Lung microvascular endothelial cell (primary cell): Measurements from ENCODE around the gene ATP8A2. TPM values are rescaled to one million over a fixed set of nuclear protein-coding genes. Genes with fewer than 3 reads are reported as not detected.
"Not testable (repeated sequence)": the region's sequence is repeated elsewhere in the genome, so short reads cannot be mapped to it uniquely, and the experiment has no call there.

Experiments
- DNase-seq, 2 donors: peaks; one replicate each; pipeline versions ENCODE4 v3.0.0 to v3.0.0-alpha.2; 2010; ENCODE audit warnings: low read depth in 2 of 2
- total RNA-seq: library from RNA; depleted of rRNA; stranded (reverse); fragments of >200 nt; gene quantifications from 2 replicates; pipeline ENCODE4 v1.2.1, GENCODE V29; 2014

The ATP8A2 gene
- total RNA-seq, 1 donor from 2014 or later = under 0.01 TPM

DNA sequence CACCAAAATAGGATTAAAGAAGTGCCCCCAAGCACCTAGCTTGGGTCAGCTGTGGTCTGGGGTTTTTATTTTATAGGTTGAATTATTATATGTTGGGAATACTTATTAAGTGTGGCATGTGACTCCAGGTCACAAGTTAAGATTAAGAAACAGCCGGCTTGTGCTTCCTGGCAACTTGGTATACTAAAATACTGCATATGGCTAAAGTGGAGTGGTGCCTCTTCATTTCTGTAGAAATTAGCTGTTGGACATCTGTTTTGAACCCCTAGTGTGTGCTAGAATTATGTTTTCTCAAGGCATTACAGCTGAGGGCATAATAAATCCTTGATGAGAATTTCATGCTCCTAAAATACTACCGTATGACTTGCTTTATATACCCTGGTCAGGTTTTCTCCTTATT is 393.5 kb downstream of the ATP8A2 start:
- DNase-seq = no peak

GRCh38 chr13:25766576-25766975 is 394.8 kb downstream of the ATP8A2 start:
- no peak for DNase-seq

DNA sequence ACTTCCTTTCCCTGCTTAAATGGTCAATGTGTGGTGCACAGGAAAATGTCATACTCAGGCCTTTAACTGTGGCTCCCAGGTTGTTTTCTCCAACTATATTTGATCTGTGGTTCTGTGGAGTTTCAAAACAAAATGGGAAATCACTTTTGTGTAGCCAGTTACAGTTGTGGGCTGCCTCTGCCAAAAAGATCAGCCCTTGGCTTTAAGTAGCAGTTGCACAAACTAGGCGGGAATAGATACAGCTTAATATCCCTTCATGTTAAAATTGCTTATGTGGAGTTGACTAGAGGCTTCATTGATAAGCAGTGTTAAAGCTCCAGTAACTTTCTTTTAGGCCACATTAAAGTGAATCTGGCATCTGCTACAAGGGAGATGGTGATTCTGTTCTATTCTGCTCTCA is 395.2 kb downstream of the ATP8A2 start:
- DNase-seq = no peak

- DNase-seq = no peak
These were observed 396.6 kb downstream of the ATP8A2 start for GRCh38 chr13:25768376-25768775.

- DNase-seq = no peak
These were observed 397.1 kb downstream of the ATP8A2 start for GRCh38 chr13:25768838-25769237.

DNA sequence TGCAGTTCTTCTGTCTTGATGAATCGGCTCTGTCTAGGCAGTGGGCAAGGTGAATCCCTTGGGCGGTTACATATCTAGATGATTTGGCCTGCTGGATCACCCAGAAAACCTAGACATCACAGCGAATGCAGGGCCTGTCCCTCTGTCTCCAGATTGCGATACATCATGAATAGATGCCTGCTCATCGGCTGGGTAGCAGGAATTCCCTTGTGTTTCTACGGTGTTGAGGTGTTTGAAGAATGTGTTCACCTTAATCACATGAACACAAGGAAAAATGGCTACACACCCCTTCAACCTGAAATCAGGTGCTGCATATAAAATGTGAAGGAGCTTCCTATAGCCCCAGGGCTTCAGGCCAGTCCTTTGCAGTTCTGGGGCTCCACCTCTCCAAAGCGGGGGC is 398.8 kb downstream of the ATP8A2 start:
- DNase-seq = no peak

- no peak for DNase-seq
These were observed 399.4 kb downstream of the ATP8A2 start for GRCh38 chr13:25771202-25771601.

DNA sequence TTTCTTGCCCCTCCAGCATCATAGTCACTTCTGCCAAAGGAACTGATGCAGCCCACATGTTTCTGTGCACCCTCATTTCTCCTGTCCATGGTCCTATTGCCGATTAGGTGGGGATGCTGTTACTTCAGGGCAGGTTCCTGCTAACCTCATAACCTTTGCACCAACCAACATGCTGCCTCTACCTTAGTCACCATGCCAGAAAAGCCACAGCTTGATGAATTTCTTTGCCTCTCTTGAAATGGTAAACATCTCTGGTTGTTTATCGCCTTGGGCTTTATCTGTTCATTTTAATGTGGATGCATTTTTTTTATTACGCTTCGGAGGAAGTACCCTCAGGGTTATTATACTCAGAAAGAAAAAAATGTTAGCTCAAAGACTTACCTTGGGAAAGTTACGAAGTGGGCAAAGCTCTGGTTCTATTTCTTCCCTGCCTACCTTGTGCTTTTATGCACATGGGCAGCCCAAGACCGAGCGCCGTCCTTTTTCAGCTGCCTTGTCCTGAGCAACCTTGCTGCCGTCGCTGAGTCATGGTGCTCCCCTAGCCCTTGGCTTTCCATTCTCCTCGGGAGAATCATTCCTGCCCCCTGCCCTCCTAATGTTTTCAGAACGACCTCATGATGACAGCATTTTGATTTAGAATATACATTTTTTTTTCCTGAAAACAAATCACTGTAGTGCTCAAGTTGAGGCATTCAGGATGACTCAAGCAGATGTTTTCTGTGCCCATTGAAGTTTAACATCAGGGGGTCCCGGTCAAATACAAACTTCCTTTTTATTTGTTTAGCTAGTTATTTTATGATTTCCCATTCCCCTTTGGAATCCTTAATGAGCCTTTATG is 400.1 kb downstream of the ATP8A2 start:
- DNase-seq = no peak

- not testable (repeated sequence) for DNase-seq
These were observed 400.8 kb downstream of the ATP8A2 start for GRCh38 chr13:25772534-25772933.

DNA sequence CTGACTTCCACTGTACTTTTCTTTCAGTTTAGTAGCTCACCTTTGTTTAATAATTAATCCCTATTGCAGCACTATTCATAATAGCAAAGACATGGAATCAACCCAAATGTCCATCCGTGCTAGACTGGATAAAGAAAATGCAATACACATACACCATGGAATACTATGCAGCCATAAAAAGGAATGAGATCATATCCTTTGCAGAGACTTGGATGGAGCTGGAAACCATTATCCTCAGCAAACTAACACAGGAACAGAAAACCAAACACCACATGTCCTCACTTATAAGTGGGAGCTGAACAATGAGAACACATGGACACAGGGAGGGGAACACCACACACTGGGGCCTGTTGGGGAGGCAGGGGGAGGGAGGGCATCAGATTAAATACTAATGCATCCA is 402.3 kb downstream of the ATP8A2 start:
- not testable (repeated sequence) for DNase-seq

DNA sequence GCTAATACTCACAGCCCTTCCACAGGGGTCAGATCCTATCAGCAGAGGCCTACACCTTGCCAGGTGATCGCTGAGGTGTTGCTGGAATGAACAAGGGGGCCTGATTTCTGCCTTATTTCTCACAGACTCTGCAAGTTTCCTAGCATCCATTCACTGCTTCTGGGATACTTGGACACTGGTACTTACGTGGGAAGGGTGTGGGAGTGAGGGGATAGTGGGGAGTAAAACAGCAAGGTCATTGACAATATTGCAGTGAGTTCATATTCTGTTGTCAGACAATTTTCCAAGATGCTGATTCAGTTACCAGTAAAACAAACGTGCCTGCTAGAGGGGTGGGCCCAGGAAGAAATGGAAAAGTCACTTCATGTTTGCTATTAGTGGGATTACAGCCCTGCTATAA is 403.5 kb downstream of the ATP8A2 start:
- no peak for DNase-seq

GRCh38 chr13:25775986-25776385 is 404.2 kb downstream of the ATP8A2 start:
- DNase-seq = no peak

DNA sequence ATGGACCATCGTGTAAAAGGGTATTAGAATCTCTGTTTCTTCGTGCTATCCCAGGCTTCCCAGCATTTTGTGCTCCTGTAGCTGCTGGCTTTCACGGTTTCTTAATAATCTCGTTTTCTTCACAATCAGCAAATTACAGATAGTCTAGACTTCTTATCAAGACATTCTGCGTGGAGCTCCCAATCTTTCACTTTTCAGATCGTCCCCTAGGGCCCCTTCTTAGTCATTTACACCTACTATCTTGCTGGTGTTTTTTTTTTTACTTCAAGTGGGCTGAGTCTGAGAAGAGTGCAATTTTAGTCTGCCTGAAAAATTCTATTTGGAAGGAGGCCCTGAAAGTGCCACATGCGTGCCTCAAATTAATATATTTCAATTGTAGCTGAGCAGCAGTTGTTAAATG is 404.9 kb downstream of the ATP8A2 start:
- DNase-seq = no peak

DNA sequence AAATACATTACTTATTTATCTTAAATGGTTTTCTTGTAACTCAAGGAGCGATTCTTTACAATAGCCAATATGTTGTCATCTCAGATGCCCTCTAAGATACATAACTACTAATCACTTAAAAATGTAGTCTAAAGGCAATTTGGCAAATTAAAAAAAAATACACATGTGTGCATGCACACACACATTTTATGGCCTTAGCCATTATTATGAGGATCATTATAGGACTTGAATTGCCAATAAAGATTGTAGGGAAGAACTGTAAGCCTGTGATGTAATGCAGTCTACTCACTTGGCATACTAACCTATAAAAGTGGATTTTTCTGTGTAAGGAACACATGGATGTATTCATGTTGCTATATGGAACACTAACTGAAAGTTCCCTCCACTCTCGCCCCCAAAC is 405.7 kb downstream of the ATP8A2 start:
- DNase-seq = no peak

DNA sequence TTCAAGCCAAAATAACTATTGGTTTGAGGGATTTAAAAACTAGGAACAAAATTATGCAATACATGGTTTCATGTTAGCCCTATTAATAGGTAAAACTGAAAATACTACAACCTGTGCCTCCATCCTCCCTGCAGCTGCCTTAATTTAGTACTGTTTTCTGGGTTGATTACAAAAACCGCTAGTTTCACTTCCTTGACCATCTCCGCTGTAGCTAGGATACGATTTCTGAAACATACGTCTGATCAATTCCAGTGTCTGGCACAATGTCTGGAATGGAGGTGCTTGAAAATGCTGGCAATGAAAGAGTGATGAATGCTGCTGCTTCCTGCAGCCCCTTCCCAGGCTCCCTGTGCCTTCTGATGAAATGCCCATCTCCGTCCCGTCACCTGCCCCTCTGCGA is 406.6 kb downstream of the ATP8A2 start:
- no peak for DNase-seq

DNA sequence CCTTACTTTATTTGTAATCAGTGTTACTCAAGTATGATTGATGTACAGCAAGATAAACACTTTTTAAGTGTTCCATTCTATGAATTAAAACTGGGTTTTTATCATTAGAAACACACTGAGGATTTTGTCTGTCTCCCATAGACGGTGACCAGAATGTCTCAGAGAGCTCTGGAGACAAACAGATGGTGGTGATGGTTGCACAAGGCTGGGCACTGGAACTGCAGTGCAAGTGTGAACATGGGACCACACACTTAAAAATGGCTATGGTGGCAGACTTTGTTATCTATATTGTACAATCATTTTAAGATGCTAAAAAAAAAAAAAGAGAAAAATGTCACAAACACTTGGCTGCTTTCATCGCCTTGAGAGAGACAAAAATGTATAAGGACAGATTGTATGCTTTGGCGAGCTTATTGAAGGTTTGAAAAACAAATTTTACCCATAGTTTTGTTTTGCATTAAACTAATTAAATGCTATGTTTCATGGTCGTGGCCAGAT is 407.1 kb downstream of the ATP8A2 start:
- DNase-seq = no peak

DNA sequence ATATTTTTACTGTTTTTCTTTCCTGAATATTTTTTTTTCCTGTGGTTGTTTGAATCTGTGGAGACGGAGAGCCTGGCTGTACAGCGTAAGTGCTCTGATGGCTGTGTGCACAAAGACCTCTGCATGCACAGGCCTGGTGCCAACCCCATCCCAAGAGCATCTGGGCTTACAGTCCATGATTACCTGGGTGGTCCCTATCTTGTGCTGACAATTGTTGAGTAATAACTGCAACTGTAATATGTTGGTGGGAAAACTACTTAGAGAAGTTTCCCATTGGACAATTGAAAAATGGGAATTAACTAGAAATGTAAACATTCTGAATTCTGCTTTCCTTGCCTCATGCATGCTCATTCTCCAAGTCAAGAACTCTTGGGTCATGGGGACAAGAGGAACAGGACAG is 411.3 kb downstream of the ATP8A2 start:
- no peak for DNase-seq

DNA sequence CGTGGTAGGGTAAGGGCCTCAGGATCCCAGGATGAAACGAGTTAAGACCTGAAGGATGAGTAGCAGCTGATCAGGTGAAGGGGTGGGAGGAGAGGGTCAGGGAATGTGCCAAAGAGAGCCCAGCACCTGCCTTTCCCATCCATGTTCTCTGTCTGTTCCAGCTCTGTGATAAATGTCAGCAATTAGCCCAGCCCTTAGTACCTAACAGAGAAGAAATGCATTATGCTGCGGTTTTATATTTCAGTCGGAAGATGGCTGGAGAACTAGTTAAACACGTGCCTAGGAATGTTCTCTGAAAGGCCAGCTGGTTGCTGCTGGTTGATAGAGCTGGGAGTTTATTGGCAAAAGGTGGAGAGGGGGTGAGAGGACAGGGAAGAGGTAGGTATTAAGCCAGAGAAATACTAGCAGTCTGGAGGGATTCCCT is 411.8 kb downstream of the ATP8A2 start:
- DNase-seq = no peak

- no peak for DNase-seq
These were observed 412.3 kb downstream of the ATP8A2 start for GRCh38 chr13:25784119-25784518.

- not testable (repeated sequence) for DNase-seq
These were observed 418.4 kb downstream of the ATP8A2 start for GRCh38 chr13:25790137-25790536.

- no peak for DNase-seq
These were observed 423.5 kb downstream of the ATP8A2 start for GRCh38 chr13:25795277-25795676.

DNA sequence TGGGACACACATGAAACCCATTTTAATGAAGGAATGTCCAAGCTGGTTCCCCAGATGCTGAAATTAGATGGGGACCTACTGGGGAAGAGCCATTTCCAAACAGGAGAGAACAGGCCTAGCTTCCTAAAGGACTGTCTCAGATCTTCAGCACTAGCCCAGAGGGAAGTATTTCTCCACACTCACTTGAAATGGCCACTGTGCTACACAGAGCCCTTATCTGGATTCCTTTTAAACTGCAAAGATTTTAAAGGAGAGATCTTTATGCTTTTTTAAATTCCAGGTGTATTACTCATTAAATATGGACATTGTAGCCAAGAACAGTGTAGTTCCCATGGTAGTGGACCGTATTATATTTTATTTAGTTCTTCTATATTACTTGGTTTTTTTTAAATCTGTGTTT is 424.7 kb downstream of the ATP8A2 start:
- no peak for DNase-seq

GRCh38 chr13:25798998-25799397 is 427.2 kb downstream of the ATP8A2 start:
- no peak for DNase-seq
